Endothelial cell of umbilical vein (primary cell): Measurements from ENCODE around the gene XRN1. TPM values are rescaled to one million over a fixed set of nuclear protein-coding genes. Genes with fewer than 3 reads are reported as not detected.

ENCODE experiments used
- BruUV-seq: library from RNA; stranded (reverse); fragments of 400-500 nt; replicated peaks from 2 replicates; lab custom pipeline; 2021; lab: Mats Ljungman, UMichigan
- CTCF ChIA-PET: fragments of 300-600, 350-600 bp; sonication (Branson Sonifier 250); formaldehyde crosslinking; loops from one replicate; lab custom pipeline; 2021; ENCODE audit warnings: antibody characterized with exemption, inconsistent platforms; lab: Charles Lee
- POLR2A ChIA-PET: fragments of 300-600, 350-600 bp; sonication (Branson Sonifier 250); formaldehyde crosslinking; loops from one replicate; lab custom pipeline; 2021; ENCODE audit warnings: antibody characterized with exemption, inconsistent platforms; lab: Charles Lee
- DNase-seq: peaks from one replicate; pipeline ENCODE4 v3.0.0-alpha.2; 2011; ENCODE audit warnings: low read depth, low spot score
- FAIRE-seq: peaks from 2 replicates; lab custom pipeline; 2011; peaks lifted over from hg19 to GRCh38; lab: Jason Lieb, UNC
- H2AFZ ChIP-seq: 2 replicates; pipeline ENCODE4 v1.6.0; 2012; ENCODE audit warnings: low read depth, low read length, control low read depth, inconsistent platforms
- H3K27ac ChIP-seq: 2 replicates; pipeline ENCODE4 v1.5.1; 2011; ENCODE audit warnings: low read depth, mild to moderate bottlenecking, control low read depth, low read length, moderate library complexity; ENCODE audit not compliant: insufficient read depth
- H3K27me3 ChIP-seq, 2 experiments: 2 replicates each; pipeline versions ENCODE4 v1.6.0 to v1.6.1; 2011; ENCODE audit warnings: low read length in 2 of 2, mixed read lengths in 1 of 2; ENCODE audit not compliant: control insufficient read depth in 2 of 2, insufficient read depth in 2 of 2
- H3K36me3 ChIP-seq, 2 experiments: 2 replicates in 1 of 2; 3 replicates in 1 of 2; pipeline ENCODE4 v1.5.1; 2011; ENCODE audit warnings: low read length in 2 of 2, mild to moderate bottlenecking in 1 of 2, moderate library complexity in 1 of 2; ENCODE audit not compliant: control insufficient read depth in 2 of 2, insufficient read depth in 2 of 2; ENCODE audit errors: extremely low read depth in 1 of 2
- H3K4me1 ChIP-seq: 3 replicates; pipeline ENCODE4 v1.5.1; 2011; ENCODE audit warnings: mild to moderate bottlenecking, low read length; ENCODE audit not compliant: control insufficient read depth, insufficient read depth; ENCODE audit errors: extremely low read depth
- H3K4me2 ChIP-seq: 2 replicates; pipeline ENCODE4 v1.6.1; 2011; ENCODE audit warnings: low read length, control low read depth, mixed read lengths; ENCODE audit not compliant: insufficient read depth
- H3K4me3 ChIP-seq, 3 experiments: fragments of 200-600 bp in 1 of 3; sonication (generic), shearing (Covaris generic) in 1 of 3; replicated peaks in 1 of 3; 2 replicates each; pipeline ENCODE4 v1.5.1; 2011 to 2016; ENCODE audit warnings: control low read depth in 3 of 3, low read length in 3 of 3, mild to moderate bottlenecking in 2 of 3, inconsistent platforms in 1 of 3, low read depth in 1 of 3, moderate library complexity in 1 of 3; ENCODE audit not compliant: insufficient read depth in 1 of 3
- H3K79me2 ChIP-seq: 2 replicates; pipeline ENCODE4 v1.6.0; 2012; ENCODE audit warnings: low read length, inconsistent platforms; ENCODE audit not compliant: control insufficient read depth, insufficient read depth
- H3K9ac ChIP-seq: replicated peaks from 2 replicates; pipeline ENCODE3; 2011; ENCODE audit warnings: low read length, control low read depth; ENCODE audit not compliant: insufficient read depth; ENCODE audit errors: extremely low read depth
- H3K9me1 ChIP-seq: replicated peaks from 3 replicates; pipeline ENCODE4 v1.6.0; 2011; ENCODE audit warnings: mild to moderate bottlenecking, low read length; ENCODE audit not compliant: control insufficient read depth, insufficient read depth; ENCODE audit errors: extremely low read depth
- H3K9me3 ChIP-seq: replicated peaks from 2 replicates; pipeline ENCODE4 v1.5.1; 2012; ENCODE audit warnings: low read length, inconsistent platforms; ENCODE audit not compliant: control insufficient read depth, insufficient read depth
- H4K20me1 ChIP-seq: replicated peaks from 2 replicates; pipeline ENCODE3; 2011; ENCODE audit warnings: mild to moderate bottlenecking, low read length; ENCODE audit not compliant: control insufficient read depth, insufficient read depth; ENCODE audit errors: extremely low read depth
- CTCF ChIP-seq, 2 donors: IDR thresholded peaks; 1 replicate in 1 of 2; 2 replicates in 1 of 2; pipeline ENCODE4 v1.5.1; 2011; ENCODE audit warnings: low read length in 2 of 2, mild to moderate bottlenecking in 2 of 2, moderate library complexity in 2 of 2, control low read depth in 1 of 2, inconsistent platforms in 1 of 2, low read depth in 1 of 2; ENCODE audit not compliant: insufficient read depth in 1 of 2; ENCODE audit errors: extremely low read depth in 1 of 2
- EZH2 ChIP-seq: IDR thresholded peaks from 2 replicates; pipeline ENCODE4 v1.6.1; 2012; ENCODE audit warnings: borderline replicate concordance, low read depth, mild to moderate bottlenecking, moderate library complexity, low read length, inconsistent platforms; ENCODE audit not compliant: severe bottlenecking
- FOS ChIP-seq: IDR thresholded peaks from 2 replicates; pipeline ENCODE4 v1.6.1; 2011; ENCODE audit warnings: mild to moderate bottlenecking, low read length, moderate library complexity, borderline replicate concordance; ENCODE audit not compliant: insufficient read depth
- GATA2 ChIP-seq: IDR thresholded peaks from 2 replicates; pipeline ENCODE4 v1.7.0; 2011; ENCODE audit warnings: low read depth, mild to moderate bottlenecking, moderate library complexity, mixed read lengths, low read length; ENCODE audit not compliant: insufficient read length, insufficient read depth
- JUN ChIP-seq: IDR thresholded peaks from 2 replicates; pipeline ENCODE4 v1.6.1; 2011; ENCODE audit warnings: borderline replicate concordance, low read depth; ENCODE audit not compliant: insufficient read length, insufficient read depth
- MAX ChIP-seq: IDR thresholded peaks from 2 replicates; pipeline ENCODE4 v1.6.1; 2011; ENCODE audit not compliant: insufficient read depth, insufficient read length
- MYC ChIP-seq: IDR thresholded peaks from one replicate; pipeline ENCODE4 v1.6.1; 2011; ENCODE audit warnings: mild to moderate bottlenecking, low read depth, low read length
- POLR2A ChIP-seq: IDR thresholded peaks from 2 replicates; pipeline ENCODE4 v1.6.1; 2012; ENCODE audit warnings: low read depth, mild to moderate bottlenecking, control low read depth, low read length
- POLR2AphosphoS5 ChIP-seq: IDR thresholded peaks from 2 replicates; pipeline ENCODE4 v1.6.1; 2012; ENCODE audit warnings: low read depth, mild to moderate bottlenecking, control low read depth, low read length, moderate library complexity; ENCODE audit not compliant: insufficient read depth
- dilution Hi-C: fragments of 300-500 bp; cut with MboI; formaldehyde crosslinking; loops from one replicate; pipeline ENCODE4 v1.15.0; 2019; ENCODE audit warnings: low sequenced_read_pairs; ENCODE audit not compliant: extremely low pct_ligation_motif_present
- intact Hi-C: fragments of 100-400 bp; cut with micrococcal nuclease; formaldehyde crosslinking; loops from one replicate; pipeline ENCODE4 v1.10.0; 2022
- polyA plus RNA-seq, 4 experiments: library from polyadenylated mRNA; depleted of rRNA in 3 of 4; stranded (reverse) in 3 of 4; unstranded in 1 of 4; fragments of >200 nt; gene quantifications; 2 replicates each; pipeline versions ENCODE4 v1.2.1 to v1.2.3, GENCODE V29; 2011 to 2012; ENCODE audit warnings: missing spikeins in 1 of 4
- total RNA-seq: library from RNA; stranded (reverse); gene quantifications from 2 replicates; pipeline ENCODE4 v1.2.3, GENCODE V29; 2021

Gene XRN1
- total and polyA plus RNA-seq, 2 donors (not counting 3 experiments of a cell fraction or from before 2014, with no cell fraction given) = 4.4 to 40.0 TPM

GRCh38 chr3:142281474-142281873, 166.4 kb downstream of the XRN1 start:
- intact Hi-C loops = loop anchor here (2.0 kb wide), 1 partner anchor 821 kb away; no protein-coding TSS in a partner anchor

More at GRCh38 chr3:142281474-142281873, 166.4 kb downstream of the XRN1 start:
- FAIRE-seq (no peak), DNase-seq (no peak)
- Histone ChIP-seq H4K20me1 (no peaks in the 10 kb centered on the region), H3K79me2 (no peaks in the 10 kb centered on the region), H3K36me3 (no peaks in the 10 kb centered on the region), H3K27me3 (no peaks in the 10 kb centered on the region), H3K4me2 (no peak overlapping the region), H3K4me3 (no peak overlapping the region), H3K4me1 (no peaks in the 10 kb centered on the region), H2AFZ (no peak overlapping the region), H3K27ac (no peak overlapping the region), H3K9me1 (no peaks in the 10 kb centered on the region), H3K9me3 (no peaks in the 10 kb centered on the region), H3K9ac (no peak overlapping the region)
- dilution Hi-C loops = no loop called here
- TF ChIP-seq GATA2 (no peak), POLR2AphosphoS5 (no peak), CTCF (IDR thresholded peaks at IDR 0.05; ENCODE audit: extremely low read depth in 1 of 2, insufficient read depth in 1 of 2, low read depth in 1 of 2, low read length in 2 of 2) (no peak), MAX (no peak), MYC (no peak), FOS (no peak), JUN (no peak), POLR2A (no peak), EZH2 (no peak)
- BruUV-seq = no TSS peak
- ChIA-PET POLR2A (no interaction called here), CTCF (interaction anchor here (1.2 to 5.6 kb wide), 5 partner anchors 10 to 161 kb away, joined by 3 to 225 read pairs (median 6); no protein-coding TSS in a partner anchor)
